ENCODE results near the gene HSPA1L. TPM values are rescaled to one million over a fixed set of nuclear protein-coding genes. Genes with fewer than 3 reads are reported as not detected.

HSPA1L gene
- polyA plus RNA-seq, 1 donor from 2014 or later: 2.6 TPM

DNA sequence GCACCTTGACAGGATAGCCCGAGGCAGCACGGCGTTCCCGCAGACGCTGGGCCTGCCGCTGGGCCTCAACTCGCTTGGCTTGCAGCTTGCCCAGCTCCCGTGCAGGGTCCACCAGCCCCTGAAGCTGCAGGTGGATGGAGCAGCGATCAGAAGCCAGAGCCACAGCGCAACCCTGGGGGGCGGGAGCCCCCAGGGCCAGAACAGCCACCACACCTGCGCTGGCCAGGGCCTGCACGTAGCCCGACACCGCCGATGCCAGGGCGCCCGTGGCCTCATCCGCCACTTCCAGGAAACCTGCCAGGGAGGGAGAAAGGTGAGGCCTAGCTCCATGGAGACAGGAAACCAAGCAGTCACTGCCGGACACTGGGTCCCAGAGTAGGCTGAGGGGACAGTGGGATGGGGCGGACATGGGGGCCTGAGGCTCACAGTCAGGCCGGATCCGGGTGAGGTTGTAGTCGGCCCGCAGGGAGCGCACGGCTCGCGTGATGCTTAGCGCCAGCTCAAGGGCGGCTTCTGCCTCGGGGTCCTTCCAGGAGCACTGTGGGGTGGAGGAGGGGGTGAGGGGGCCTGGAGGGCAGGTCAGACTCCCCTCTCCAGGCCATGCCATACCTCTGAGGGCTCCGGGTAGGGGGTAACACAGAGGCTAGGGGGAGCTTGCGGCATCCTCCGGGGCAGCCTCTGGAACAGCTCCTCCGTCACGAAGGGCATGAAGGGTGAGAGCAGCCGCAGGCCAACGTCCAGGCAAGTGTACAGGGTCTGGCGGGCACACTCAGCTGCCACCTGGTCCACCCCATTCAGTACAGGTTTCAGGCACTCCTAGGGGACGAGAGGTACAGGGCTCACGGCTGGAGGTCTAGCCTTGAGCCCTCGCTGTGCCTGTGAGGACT lies 35.8 kb downstream of the HSPA1L start:
- Histone ChIP-seq H3K27ac (ENCODE audit: low read length) (no peak overlapping the region), H3K27me3 (ENCODE audit: insufficient read depth, low read depth, low read length) (no peaks in the 10 kb centered on the region), H2AFZ (ENCODE audit: low read depth, low read length) (no peak overlapping the region), H3F3A (ENCODE audit: insufficient read depth, low read length, poor library complexity, severe bottlenecking) (no peaks in the 10 kb centered on the region), H3K36me3 (ENCODE audit: insufficient read depth, low read length) (peaks cover 8% of the 10 kb centered on the region), H3K79me2 (replicated peaks; ENCODE audit: insufficient read depth, low read length) (no peaks in the 10 kb centered on the region), H3K9me2 (ENCODE audit: insufficient read depth, low read length) (no peaks in the 10 kb centered on the region), H3K9ac (ENCODE audit: low read length) (no peak overlapping the region), H4K20me1 (ENCODE audit: insufficient read depth) (no peaks in the 10 kb centered on the region), H3K4me3 (ENCODE audit: low read length) (no peak overlapping the region), H3K4me2 (ENCODE audit: low read length) (no peak overlapping the region), H3K9me3 (ENCODE audit: low read length) (no peaks in the 10 kb centered on the region)
- TF ChIP-seq POLR2AphosphoS5 (IDR thresholded peaks at IDR 0.05): no peak
- no peak for TF ChIP-seq MXI1 (conservative IDR thresholded peaks at IDR 0.05; ENCODE audit: poor library complexity, severe bottlenecking)
- no peak for TF ChIP-seq EP300 (conservative IDR thresholded peaks at IDR 0.05; ENCODE audit: poor library complexity, severe bottlenecking)
- no peak for TF ChIP-seq RAD21 (conservative IDR thresholded peaks at IDR 0.05)
- TF ChIP-seq, protein P1, sequence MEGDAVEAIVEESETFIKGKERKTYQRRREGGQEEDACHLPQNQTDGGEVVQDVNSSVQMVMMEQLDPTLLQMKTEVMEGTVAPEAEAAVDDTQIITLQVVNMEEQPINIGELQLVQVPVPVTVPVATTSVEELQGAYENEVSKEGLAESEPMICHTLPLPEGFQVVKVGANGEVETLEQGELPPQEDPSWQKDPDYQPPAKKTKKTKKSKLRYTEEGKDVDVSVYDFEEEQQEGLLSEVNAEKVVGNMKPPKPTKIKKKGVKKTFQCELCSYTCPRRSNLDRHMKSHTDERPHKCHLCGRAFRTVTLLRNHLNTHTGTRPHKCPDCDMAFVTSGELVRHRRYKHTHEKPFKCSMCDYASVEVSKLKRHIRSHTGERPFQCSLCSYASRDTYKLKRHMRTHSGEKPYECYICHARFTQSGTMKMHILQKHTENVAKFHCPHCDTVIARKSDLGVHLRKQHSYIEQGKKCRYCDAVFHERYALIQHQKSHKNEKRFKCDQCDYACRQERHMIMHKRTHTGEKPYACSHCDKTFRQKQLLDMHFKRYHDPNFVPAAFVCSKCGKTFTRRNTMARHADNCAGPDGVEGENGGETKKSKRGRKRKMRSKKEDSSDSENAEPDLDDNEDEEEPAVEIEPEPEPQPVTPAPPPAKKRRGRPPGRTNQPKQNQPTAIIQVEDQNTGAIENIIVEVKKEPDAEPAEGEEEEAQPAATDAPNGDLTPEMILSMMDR (IDR thresholded peaks at IDR 0.05; ENCODE audit: poor library complexity, severe bottlenecking): no peak

GRCh38 chr6:31778193-31778592 lies 36.9 kb downstream of the HSPA1L start:
- Histone ChIP-seq H3K27ac (ENCODE audit: low read length) (no peak overlapping the region), H3K79me2 (replicated peaks; ENCODE audit: insufficient read depth, low read length) (no peaks in the 10 kb centered on the region), H3K9me3 (ENCODE audit: low read length) (no peaks in the 10 kb centered on the region), H3K9me2 (ENCODE audit: insufficient read depth, low read length) (no peaks in the 10 kb centered on the region), H3K9ac (ENCODE audit: low read length) (no peak overlapping the region), H3K4me3 (ENCODE audit: low read length) (no peak overlapping the region), H4K20me1 (ENCODE audit: insufficient read depth) (no peaks in the 10 kb centered on the region), H3K36me3 (ENCODE audit: insufficient read depth, low read length) (peaks cover 5% of the 10 kb centered on the region), H3K27me3 (ENCODE audit: insufficient read depth, low read depth, low read length) (no peaks in the 10 kb centered on the region), H3F3A (ENCODE audit: insufficient read depth, low read length, poor library complexity, severe bottlenecking) (no peaks in the 10 kb centered on the region), H2AFZ (ENCODE audit: low read depth, low read length) (no peak overlapping the region), H3K4me2 (ENCODE audit: low read length) (no peak overlapping the region)
- no peak for TF ChIP-seq MXI1 (conservative IDR thresholded peaks at IDR 0.05; ENCODE audit: poor library complexity, severe bottlenecking)
- no peak for TF ChIP-seq RAD21 (conservative IDR thresholded peaks at IDR 0.05)
- TF ChIP-seq TAF1 (IDR thresholded peaks at IDR 0.05; ENCODE audit: low read depth): no peak
- no peak for TF ChIP-seq SMC3 (conservative IDR thresholded peaks at IDR 0.05; ENCODE audit: poor library complexity)
- TF ChIP-seq EP300 (conservative IDR thresholded peaks at IDR 0.05; ENCODE audit: poor library complexity, severe bottlenecking): no peak
- no peak for TF ChIP-seq EZH2 (IDR thresholded peaks at IDR 0.05; ENCODE audit: borderline replicate concordance, insufficient read depth, low read length, poor library complexity, severe bottlenecking)
- TF ChIP-seq POLR2AphosphoS5 (IDR thresholded peaks at IDR 0.05): no peak
- TF ChIP-seq, protein P1 (IDR thresholded peaks at IDR 0.05; ENCODE audit: poor library complexity, severe bottlenecking): no peak
